Hepatocyte (in vitro differentiated cells): ENCODE measurements around the gene CKS1B.

Experiments
- EZH2 ChIP-seq: fragments of 200-600 bp; sonication (generic); IDR thresholded peaks from 2 replicates; pipeline ENCODE4 v1.6.1; 2016; ENCODE audit warnings: antibody characterized with exemption, mild to moderate bottlenecking, borderline replicate concordance
- EZH2phosphoT487 ChIP-seq: fragments of 200-600 bp; sonication (generic); IDR thresholded peaks from one replicate; pipeline ENCODE4 v1.6.1; 2018; ENCODE audit warnings: antibody characterized with exemption, mild to moderate bottlenecking, low read depth, moderate library complexity; ENCODE audit not compliant: unreplicated experiment, severe bottlenecking
- TF ChIP-seq, protein P1 (sequence below): fragments of 200-600 bp; sonication (generic); IDR thresholded peaks from 2 replicates; pipeline ENCODE4 v1.5.1; 2016; ENCODE audit warnings: antibody characterized with exemption, mild to moderate bottlenecking; ENCODE audit not compliant: poor library complexity

DNA sequence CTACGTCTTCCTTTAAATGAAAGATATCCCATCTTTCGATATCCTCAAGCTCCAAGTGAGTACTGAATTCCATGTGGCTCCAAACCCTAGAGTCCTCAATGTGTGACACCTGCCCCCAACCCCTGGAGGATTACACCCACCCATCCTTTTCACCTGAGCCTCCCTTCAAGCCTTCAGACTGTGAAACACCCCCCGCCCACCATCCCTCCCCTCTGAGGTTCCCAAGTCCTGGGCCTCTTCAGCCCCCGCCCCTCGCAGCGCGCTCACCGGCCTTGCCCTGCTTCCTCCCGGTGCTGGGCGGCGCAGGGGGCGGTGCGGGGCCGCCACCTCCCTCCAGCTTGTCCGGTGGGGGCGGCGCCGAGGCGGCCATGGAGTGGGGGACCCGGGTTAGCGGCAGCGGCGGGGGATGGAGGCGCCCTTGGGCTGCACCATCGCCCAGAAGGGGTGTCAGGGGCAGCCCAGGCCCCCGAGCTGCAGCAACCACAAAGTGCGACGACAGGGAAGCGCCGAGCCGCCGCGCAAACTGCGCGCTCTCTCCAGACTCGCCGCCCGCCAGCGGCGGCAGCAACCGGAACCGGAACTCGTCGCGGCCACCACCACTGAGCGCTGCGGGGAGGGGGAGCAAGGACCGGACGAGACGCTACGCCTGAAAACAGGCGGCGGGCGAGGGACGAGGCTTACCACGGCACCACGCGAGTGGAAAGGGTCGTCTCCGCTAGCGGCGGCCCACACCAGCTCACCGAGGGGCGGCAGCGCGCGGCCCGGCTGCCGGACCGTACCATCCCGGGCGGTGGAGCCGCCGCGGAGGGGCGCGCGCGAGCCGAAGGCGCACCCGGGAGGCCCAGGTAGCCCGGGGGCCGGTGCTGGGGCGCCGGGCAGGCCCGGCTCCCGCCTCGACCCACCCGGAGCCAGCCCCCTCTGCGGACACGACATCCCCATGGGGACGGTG lies 13.0 kb upstream of the CKS1B start, which contains the start of gene PYGO2:
- TF ChIP-seq, protein P1, sequence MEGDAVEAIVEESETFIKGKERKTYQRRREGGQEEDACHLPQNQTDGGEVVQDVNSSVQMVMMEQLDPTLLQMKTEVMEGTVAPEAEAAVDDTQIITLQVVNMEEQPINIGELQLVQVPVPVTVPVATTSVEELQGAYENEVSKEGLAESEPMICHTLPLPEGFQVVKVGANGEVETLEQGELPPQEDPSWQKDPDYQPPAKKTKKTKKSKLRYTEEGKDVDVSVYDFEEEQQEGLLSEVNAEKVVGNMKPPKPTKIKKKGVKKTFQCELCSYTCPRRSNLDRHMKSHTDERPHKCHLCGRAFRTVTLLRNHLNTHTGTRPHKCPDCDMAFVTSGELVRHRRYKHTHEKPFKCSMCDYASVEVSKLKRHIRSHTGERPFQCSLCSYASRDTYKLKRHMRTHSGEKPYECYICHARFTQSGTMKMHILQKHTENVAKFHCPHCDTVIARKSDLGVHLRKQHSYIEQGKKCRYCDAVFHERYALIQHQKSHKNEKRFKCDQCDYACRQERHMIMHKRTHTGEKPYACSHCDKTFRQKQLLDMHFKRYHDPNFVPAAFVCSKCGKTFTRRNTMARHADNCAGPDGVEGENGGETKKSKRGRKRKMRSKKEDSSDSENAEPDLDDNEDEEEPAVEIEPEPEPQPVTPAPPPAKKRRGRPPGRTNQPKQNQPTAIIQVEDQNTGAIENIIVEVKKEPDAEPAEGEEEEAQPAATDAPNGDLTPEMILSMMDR = peak; percentile 79
- TF ChIP-seq EZH2 (no peak), EZH2phosphoT487 (no peak)
